Activated naive CD8-positive, alpha-beta T cell treated with anti-CD3 and anti-CD28 coated beads, Interleukin-2, amount 10 ng/mL, durations not matched to agents 7 days and 5 days (primary cell): ENCODE results near the gene PDGFRB. TPM values are rescaled to one million over a fixed set of nuclear protein-coding genes. Genes with fewer than 3 reads are reported as not detected.

Experiments
- ATAC-seq: fragments of 150-1000 bp; cut with Tn5 transposase; one replicate; pipeline ENCODE4 v1.10.0; 2021; ENCODE audit warnings: low read depth, moderate library complexity
- POLR2A ChIA-PET: fragments of 350-600 bp; sonication (Branson Sonifier 250); formaldehyde crosslinking; loops from one replicate; lab custom pipeline; 2021; ENCODE audit warnings: antibody characterized with exemption; lab: Charles Lee
- DNase-seq: peaks from one replicate; pipeline ENCODE4 v3.0.0; 2021
- H3K27ac Mint-ChIP-seq: one replicate; pipeline ENCODE4 v1.8.0; 2022; ENCODE audit warnings: mild to moderate bottlenecking, mixed read lengths
- H3K27me3 Mint-ChIP-seq: one replicate; pipeline ENCODE4 v1.8.0; 2022; ENCODE audit warnings: mild to moderate bottlenecking, moderate library complexity, mixed read lengths
- H3K36me3 Mint-ChIP-seq: one replicate; pipeline ENCODE4 v1.8.0; 2021; ENCODE audit warnings: mild to moderate bottlenecking, mixed read lengths
- H3K4me1 Mint-ChIP-seq: one replicate; pipeline ENCODE4 v1.8.0; 2021; ENCODE audit warnings: mixed read lengths
- H3K4me3 Mint-ChIP-seq: one replicate; pipeline ENCODE4 v1.8.0; 2022; ENCODE audit warnings: mild to moderate bottlenecking, moderate library complexity, mixed read lengths
- H3K9me3 Mint-ChIP-seq: one replicate; pipeline ENCODE4 v1.8.0; 2021; ENCODE audit warnings: mixed read lengths
- total RNA-seq, 2 experiments: library from RNA; stranded (reverse); gene quantifications; one replicate each; pipeline ENCODE4 v1.2.3, GENCODE V29; 2021

Gene PDGFRB
- 10 to 100 TPM; 33.4 to 41.5 TPM for total RNA-seq

DNA sequence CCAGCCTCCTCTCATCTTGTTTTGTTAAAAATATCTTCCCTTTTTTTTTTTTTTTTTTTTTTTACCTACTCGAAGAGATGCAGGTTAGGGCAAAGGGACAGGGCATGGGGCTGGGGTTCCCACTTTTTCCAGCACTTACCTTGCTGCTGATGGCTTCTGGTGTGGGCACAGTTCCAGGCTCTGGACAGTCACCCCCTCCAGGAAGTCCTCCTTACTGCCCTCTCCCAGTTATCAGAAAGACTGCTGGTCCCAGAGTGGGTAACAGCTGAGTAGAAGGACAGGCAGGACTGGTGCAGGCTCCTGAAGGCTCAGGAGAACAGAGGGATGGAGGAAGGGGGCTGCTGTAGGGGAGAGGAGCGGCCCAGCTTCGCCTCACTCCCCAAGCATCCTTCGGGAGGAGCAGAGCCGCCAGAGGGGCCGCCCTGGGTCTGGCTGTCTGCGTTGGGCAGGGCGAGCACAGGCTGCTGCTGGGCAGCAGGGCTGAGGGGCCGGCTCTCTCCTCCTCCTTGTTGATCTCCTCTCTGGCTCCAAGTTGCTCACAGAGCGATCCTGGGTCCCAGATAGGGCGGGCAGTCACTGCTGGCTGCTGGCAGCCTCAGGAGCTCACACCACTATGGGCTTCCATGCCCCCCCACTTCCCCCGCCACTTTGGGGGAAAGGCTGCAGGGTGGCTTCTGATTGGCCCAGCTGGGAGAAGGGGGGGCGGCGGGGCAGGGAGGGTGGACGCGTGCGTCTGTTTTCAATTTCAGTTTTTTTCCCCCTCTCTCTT lies at the start of gene PDGFRB:
TSS of gene PDGFRB (minus strand) at position 588 of the 769 bp plus-strand sequence. CDS start 18,798 bp downstream, outside the sequence.
- peak within 1 kb of the TSS; percentile 95 for H3K4me3 Mint-ChIP-seq
- no peaks in the 10 kb centered on the region for H3K9me3 Mint-ChIP-seq
- ATAC-seq (peak; percentile 94), DNase-seq (peak; percentile 82)
- no peaks in the 10 kb centered on the region for H3K27me3 Mint-ChIP-seq
- peaks cover 35% of the 10 kb centered on the region for H3K4me1 Mint-ChIP-seq
- POLR2A ChIA-PET = interaction anchor here (1.1 to 2.6 kb wide), 5 partner anchors 10 to 294 kb away, joined by 5 to 10 read pairs (median 6); partner anchors contain the start of gene RPS14
- H3K27ac Mint-ChIP-seq = peak within 1 kb of the TSS; percentile 89
- peaks cover 17% of the 10 kb centered on the region for H3K36me3 Mint-ChIP-seq

DNA sequence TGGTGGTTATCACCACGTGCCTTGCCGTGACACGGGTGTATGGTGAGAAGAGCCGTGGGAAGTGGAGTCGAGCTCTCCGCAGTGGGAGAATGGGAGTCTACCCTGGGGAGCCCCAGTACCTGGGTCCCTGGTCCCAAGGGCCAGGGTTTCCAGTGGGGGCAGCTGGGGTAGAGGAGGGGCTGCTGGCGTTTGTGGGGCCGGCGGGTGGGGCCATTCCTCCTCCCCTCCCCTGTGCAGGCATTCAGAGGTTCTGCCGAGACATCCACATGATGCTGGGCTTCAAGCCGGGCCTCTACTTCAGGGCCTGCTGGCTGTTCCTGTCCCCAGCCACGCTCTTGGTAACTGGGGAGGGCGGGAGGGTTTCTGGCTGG lies 48.9 kb upstream of the PDGFRB start:
- peaks cover 25% of the 10 kb centered on the region for H3K4me1 Mint-ChIP-seq
- peaks cover 29% of the 10 kb centered on the region for H3K27me3 Mint-ChIP-seq
- DNase-seq (no peak), ATAC-seq (no peak)
- no peaks in the 10 kb centered on the region for H3K36me3 Mint-ChIP-seq
- H3K27ac Mint-ChIP-seq = no peak overlapping the region
- POLR2A ChIA-PET = no interaction called here
- H3K9me3 Mint-ChIP-seq = no peaks in the 10 kb centered on the region
- no peak overlapping the region for H3K4me3 Mint-ChIP-seq

DNA sequence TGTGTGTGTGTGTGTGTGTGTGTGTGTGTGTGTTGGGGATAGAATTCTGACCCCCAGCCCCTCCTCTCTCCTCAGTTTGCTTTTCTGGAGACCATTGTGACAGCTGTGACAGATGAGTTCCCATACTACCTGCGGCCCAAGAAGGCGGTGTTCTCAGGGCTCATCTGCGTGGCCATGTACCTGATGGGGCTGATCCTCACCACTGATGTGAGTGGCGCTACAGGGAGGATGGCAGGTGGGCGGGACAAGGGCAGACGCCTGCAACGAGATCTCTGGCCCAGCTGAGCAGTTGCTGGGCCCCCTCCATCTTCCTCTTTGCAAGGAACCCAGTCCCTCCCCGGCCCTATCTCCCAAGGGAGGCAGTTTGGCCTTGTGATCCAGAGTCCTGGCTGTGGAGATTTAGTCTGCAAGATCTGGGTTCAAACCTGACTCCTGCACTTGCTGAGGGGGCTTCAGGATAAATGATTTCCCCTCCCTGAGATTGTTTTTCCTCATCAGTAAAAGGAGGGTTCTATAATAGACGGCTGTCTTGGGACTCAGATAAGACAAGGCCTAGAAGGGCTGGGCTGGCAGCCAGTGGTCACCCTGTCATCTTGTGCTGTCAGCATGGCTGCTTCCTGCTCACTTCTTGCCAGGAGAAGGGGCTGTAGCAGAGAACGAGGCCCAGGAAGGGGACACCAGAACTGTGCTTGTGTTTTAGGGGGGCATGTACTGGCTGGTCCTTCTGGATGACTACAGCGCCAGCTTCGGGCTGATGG lies 48.4 kb upstream of the PDGFRB start:
- H3K36me3 Mint-ChIP-seq = no peaks in the 10 kb centered on the region
- DNase-seq (no peak), ATAC-seq (no peak)
- H3K27me3 Mint-ChIP-seq = peaks cover 33% of the 10 kb centered on the region
- H3K4me3 Mint-ChIP-seq = no peak overlapping the region
- H3K9me3 Mint-ChIP-seq = no peaks in the 10 kb centered on the region
- peaks cover 19% of the 10 kb centered on the region for H3K4me1 Mint-ChIP-seq
- H3K27ac Mint-ChIP-seq = no peak overlapping the region
- POLR2A ChIA-PET = no interaction called here

DNA sequence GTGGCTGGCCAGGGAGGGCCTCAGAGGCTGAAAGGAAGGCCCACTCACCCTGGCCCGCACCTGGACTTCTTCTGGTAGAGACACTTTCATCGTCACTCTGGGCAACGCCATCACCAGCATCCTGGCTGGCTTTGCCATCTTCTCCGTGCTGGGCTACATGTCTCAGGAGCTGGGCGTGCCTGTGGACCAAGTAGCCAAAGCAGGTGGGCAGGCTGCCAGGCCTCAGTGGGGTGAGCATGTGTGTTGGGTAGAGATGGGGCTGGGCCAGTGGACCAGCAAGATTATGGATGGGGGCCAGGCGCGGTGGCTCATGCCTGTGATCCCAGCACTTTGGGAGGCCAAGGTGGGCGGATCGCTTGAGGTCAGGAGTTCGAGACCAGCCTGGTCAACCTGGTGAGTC lies 46.9 kb upstream of the PDGFRB start:
- Mint-ChIP-seq H3K4me1 (peaks cover 7% of the 10 kb centered on the region), H3K36me3 (no peaks in the 10 kb centered on the region), H3K27ac (no peak overlapping the region), H3K4me3 (no peak overlapping the region), H3K9me3 (no peaks in the 10 kb centered on the region), H3K27me3 (peaks cover 22% of the 10 kb centered on the region)
- DNase-seq (no peak), ATAC-seq (no peak)
- POLR2A ChIA-PET = no interaction called here

DNA sequence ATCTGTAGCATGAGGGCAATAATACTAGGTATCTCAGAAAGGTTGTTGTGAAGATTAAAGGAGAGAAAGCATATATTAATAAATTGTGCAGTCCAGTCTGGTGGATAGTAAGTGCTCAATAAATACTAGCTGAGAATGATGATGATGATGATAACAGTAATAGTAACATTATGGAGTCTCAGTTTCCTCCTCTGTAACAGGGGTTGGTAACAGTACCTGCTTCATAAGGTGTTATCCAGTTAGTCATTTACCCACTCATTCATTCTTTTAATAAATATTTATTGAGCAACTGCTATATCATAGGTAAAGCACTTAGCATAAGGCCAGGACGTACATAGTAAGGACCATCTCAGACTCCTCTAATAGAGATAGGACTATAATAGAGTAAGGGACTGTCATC lies 41.8 kb upstream of the PDGFRB start:
- peaks cover 23% of the 10 kb centered on the region for H3K27me3 Mint-ChIP-seq
- H3K9me3 Mint-ChIP-seq = no peaks in the 10 kb centered on the region
- ATAC-seq = no peak
- no peaks in the 10 kb centered on the region for H3K4me1 Mint-ChIP-seq
- POLR2A ChIA-PET = no interaction called here
- H3K36me3 Mint-ChIP-seq = no peaks in the 10 kb centered on the region
- no peak for DNase-seq
- H3K4me3 Mint-ChIP-seq = no peak overlapping the region
- H3K27ac Mint-ChIP-seq = no peak overlapping the region

DNA sequence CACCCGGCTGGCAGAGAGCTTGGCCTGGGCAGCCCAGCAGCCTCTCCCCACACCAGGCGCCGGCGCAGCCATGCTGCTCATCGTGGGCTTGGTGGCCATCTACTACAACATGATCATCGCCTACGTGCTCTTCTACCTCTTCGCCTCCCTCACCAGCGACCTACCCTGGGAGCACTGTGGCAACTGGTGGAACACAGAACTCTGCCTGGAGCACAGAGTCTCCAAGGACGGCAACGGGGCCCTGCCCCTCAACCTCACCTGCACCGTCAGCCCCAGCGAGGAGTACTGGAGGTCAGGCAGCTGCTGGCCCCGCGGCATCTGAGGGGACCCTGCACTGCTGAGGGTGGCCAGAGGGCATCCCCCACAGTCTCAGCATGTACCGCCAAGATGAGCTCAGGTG lies 41.3 kb upstream of the PDGFRB start:
- POLR2A ChIA-PET = no interaction called here
- H3K27ac Mint-ChIP-seq = peak overlapping the region; percentile 13

DNA sequence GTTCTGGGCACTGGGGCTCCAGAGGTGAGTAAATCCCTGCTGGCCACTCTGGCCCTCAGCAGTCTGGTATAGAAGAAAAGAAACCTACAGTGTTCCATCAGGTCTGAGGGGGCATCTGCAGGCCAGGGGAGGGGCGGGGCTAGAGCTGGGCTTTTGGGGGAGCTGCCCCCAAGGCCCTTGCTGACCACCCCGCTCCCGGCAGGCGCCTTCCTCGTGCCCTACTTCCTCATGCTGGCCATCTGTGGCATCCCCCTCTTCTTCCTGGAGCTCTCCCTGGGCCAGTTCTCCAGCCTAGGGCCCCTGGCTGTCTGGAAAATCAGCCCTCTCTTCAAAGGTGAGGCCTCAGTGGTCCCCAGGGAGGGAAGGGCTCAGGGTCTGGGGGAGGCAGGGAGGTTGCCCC lies 40.9 kb upstream of the PDGFRB start:
- Mint-ChIP-seq H3K36me3 (no peaks in the 10 kb centered on the region), H3K27me3 (peaks cover 30% of the 10 kb centered on the region), H3K4me1 (no peaks in the 10 kb centered on the region), H3K27ac (no peak overlapping the region), H3K9me3 (no peaks in the 10 kb centered on the region), H3K4me3 (no peak overlapping the region)
- ATAC-seq (no peak), DNase-seq (no peak)
- POLR2A ChIA-PET = no interaction called here

More for the DNA sequence above, 41.3 kb upstream of the PDGFRB start:
- DNase-seq (no peak), ATAC-seq (no peak)
- no peak overlapping the region for H3K4me3 Mint-ChIP-seq
- H3K4me1 Mint-ChIP-seq = no peaks in the 10 kb centered on the region
- peaks cover 28% of the 10 kb centered on the region for H3K27me3 Mint-ChIP-seq
- no peaks in the 10 kb centered on the region for H3K9me3 Mint-ChIP-seq
- no peaks in the 10 kb centered on the region for H3K36me3 Mint-ChIP-seq

DNA sequence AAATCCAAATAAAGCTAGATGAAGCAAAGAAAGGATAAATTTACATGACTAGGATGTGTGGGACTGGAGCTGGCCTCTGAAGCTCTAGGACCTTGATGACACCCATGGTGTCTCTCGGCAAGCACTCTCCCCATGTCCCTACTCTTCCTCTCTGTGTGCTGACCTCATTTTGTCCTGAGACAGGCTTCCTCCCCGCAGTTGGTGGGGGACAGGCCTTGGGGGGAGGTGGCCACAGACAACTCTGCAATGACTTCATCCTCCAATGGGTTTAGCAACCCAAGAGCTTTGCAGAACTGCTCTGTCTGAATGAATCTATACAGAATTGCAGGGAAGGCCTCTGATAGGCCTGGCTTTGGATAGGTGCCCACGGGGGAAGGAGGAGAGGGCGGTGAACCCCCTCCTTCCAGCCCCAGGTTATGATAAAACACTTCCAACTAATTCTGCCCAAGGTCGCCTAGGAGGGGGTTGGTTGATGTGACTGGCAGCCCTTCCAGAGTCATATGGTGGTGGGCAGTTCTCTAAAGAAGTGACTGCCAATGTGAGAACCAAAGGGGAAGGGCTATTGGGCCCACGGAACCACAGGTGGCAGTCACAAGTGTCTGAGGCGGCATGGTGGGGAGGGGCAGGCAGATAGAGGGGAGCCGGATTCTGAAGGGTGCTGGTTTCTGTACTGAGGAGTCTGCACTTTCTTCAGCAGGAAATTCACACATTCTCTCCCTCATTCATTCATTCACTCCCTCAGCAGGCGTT lies 40.3 kb upstream of the PDGFRB start:
- DNase-seq (no peak), ATAC-seq (no peak)
- Mint-ChIP-seq H3K4me3 (no peak overlapping the region), H3K27me3 (peaks cover 37% of the 10 kb centered on the region), H3K36me3 (no peaks in the 10 kb centered on the region), H3K4me1 (no peaks in the 10 kb centered on the region), H3K27ac (no peak overlapping the region), H3K9me3 (no peaks in the 10 kb centered on the region)
- POLR2A ChIA-PET = no interaction called here

DNA sequence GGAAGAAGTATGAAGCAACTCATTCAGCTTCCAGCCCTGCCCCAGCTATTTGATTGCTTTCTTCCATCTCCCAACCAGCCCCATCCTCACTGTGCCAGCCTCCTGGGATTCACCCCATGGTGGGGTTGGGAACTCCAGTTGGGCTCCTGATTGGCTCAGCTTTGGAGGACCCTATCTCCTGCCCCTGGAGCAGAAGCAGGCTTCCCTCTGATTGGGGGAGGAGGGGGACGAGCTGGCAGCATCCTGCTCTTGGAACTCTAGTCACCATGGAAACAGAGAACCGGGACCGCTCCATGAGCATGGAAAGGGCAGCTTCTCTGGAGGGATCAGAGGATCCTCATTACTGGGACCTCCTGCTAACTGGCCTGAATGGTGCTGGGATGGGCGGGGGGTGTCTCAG lies 36.8 kb upstream of the PDGFRB start:
- Mint-ChIP-seq H3K27me3 (peaks cover 49% of the 10 kb centered on the region), H3K36me3 (no peaks in the 10 kb centered on the region), H3K4me1 (no peaks in the 10 kb centered on the region), H3K9me3 (no peaks in the 10 kb centered on the region), H3K27ac (no peak overlapping the region), H3K4me3 (no peak overlapping the region)
- POLR2A ChIA-PET = no interaction called here
- no peak for DNase-seq
- ATAC-seq = no peak

DNA sequence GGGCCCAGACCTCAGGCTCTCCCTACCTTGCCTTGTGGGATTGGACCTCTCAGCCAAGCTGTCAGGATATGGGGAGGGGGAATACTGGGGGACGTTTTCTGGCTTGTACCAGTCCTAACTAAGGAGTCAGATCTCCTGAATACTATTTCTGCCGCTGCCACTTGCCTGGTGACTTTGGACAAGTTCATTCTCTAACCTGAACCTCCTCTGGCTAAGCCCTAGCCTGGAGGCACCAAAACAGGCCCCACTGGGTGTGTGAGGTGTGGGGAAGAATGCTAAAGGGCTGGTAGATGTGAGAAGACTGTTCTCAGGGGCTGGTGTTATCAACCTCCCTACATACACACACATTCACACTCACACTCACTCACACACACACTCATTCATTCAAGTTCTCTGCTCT lies 35.3 kb upstream of the PDGFRB start:
- Mint-ChIP-seq H3K9me3 (no peaks in the 10 kb centered on the region), H3K27ac (no peak overlapping the region), H3K4me3 (no peak overlapping the region), H3K27me3 (peaks cover 58% of the 10 kb centered on the region), H3K36me3 (no peaks in the 10 kb centered on the region), H3K4me1 (no peaks in the 10 kb centered on the region)
- POLR2A ChIA-PET = interaction anchor here (0.7 kb wide), 1 partner anchor 911 kb away, joined by 3 read pairs; no protein-coding TSS in a partner anchor
- no peak for ATAC-seq
- DNase-seq = no peak

DNA sequence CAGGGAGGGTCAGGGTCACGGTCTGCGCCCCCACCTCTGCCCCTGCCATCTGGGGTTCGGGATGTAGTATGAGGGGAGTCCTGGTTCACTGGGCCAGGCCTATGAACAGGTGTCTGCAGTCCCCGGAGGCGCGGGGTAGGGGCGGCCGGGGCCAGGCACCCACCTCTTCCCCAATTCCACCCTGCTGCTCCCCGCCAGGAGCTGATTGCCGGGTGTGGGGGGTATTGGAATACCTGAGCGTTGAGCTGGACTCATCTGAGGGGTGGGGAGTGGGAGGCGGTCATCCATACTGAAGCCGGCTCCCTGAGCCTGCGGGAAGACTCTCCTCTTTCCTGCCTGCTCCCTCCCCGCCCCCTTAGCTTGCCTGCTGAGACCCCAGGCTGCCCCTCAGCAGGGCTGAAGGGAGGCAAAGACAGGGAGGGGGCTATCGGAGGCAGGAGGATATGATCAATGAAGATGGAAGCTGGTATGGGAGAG lies 34.9 kb upstream of the PDGFRB start:
- H3K27me3 Mint-ChIP-seq = peaks cover 59% of the 10 kb centered on the region

DNA sequence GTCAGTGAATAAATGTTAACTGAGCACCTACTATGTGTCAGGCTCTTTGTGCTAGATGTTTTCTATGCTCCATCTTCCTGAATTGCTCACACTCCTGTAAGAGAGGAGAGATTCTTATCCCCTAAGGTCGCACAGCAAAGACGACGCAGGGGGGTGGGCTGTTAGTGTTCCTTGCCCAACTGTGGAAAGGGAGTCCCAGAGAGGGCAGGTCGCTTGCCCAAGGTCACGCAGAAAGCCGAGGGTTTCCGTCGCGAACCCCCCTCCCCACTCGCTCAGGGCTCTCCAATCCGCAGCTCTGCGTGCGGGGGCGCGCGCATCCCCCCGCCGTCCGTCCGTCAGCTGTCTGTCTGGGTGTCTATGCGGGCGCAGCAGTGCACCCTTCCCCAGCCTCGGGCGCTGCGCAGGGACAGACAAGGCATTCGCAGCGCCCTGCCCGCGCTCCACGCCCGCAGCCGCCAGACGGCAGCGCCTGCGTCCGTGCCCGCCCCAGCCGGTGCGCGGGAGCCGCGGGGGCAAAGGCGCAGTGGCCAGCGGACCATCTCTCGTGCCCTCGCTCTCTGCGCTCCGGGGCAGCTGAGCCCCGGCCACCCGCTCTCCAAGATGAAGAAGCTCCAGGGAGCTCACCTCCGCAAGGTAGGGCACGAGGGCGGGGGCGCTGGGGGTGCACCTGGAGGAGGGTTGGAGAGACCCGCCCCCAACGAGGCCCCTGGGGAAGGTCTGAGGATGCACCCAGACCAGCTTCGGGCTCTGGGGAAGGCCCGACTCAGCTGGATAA lies 34.3 kb upstream of the PDGFRB start, which contains the start of gene SLC6A7:
TSS of gene SLC6A7 (plus strand) at position 335 of the 775 bp plus-strand sequence. CDS start at position 601, 266 bp downstream.
- Mint-ChIP-seq H3K36me3 (no peaks in the 10 kb centered on the region), H3K27me3 (peaks cover 57% of the 10 kb centered on the region), H3K27ac (no peak within 1 kb of the TSS), H3K4me1 (no peaks in the 10 kb centered on the region), H3K4me3 (no peak within 1 kb of the TSS), H3K9me3 (no peaks in the 10 kb centered on the region)
- POLR2A ChIA-PET = no interaction called here
- DNase-seq (no peak), ATAC-seq (no peak)

More for the DNA sequence above, 34.9 kb upstream of the PDGFRB start:
- Mint-ChIP-seq H3K36me3 (no peaks in the 10 kb centered on the region), H3K9me3 (no peaks in the 10 kb centered on the region), H3K4me3 (no peak overlapping the region), H3K4me1 (no peaks in the 10 kb centered on the region), H3K27ac (no peak overlapping the region)
- no peak for ATAC-seq
- no peak for DNase-seq
- POLR2A ChIA-PET = no interaction called here
